NCI-H2196 (cell line): ENCODE data around the gene GPBAR1.
"Not testable (repeated sequence)": the region's sequence is repeated elsewhere in the genome, so short reads cannot be mapped to it uniquely, and the experiment has no call there.

Experiments used
- DNase-seq: peaks from one replicate; lab custom pipeline; 2025; ENCODE audit not compliant: unreplicated experiment; lab: John Stamatoyannopoulos, UW

Gene GPBAR1

GRCh38 chr2:218306184-218306920 lies 45.5 kb downstream of the GPBAR1 start:
- DNase-seq: no peak

GRCh38 chr2:218307415-218308090 lies 46.7 kb downstream of the GPBAR1 start:
- DNase-seq: no peak

GRCh38 chr2:218310853-218311540 lies 50.2 kb downstream of the GPBAR1 start:
- no peak for DNase-seq

GRCh38 chr2:218311541-218312266 lies 50.9 kb downstream of the GPBAR1 start:
- DNase-seq: not testable (repeated sequence)

- DNase-seq: no peak
Measured at GRCh38 chr2:218312267-218312756, 51.5 kb downstream of the GPBAR1 start.

DNA sequence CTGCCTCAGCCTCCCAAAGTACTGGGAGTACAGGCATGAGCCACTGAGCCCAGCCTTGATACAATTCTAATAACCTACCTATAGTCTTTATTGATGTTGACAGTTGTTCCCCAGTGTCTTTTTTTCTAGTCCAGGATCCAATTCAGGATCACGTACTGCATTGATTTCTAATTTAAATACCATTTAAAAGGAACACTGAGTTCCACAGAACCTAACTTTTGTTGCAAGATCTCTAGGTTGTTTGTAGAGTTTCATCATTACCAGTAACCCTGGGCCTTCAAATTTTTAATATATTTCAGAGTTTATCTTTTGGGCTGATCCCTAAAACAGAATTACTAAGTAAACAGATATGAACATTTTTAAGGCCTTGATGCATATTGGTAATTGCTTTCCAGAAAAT lies 52.5 kb downstream of the GPBAR1 start:
- DNase-seq: no peak
